ENCODE data around the gene NPDC1.
"Not testable (repeated sequence)": the region's sequence is repeated elsewhere in the genome, so short reads cannot be mapped to it uniquely, and the experiment has no call there.

Gene NPDC1

GRCh38 chr9:137074657-137075274 lies 28.8 kb upstream of the NPDC1 start:
- DNase-seq (ENCODE audit: low read depth in 2 of 2): no peak

GRCh38 chr9:137073992-137074399 lies 28.0 kb upstream of the NPDC1 start:
- no peak for DNase-seq (ENCODE audit: low read depth in 2 of 2)

GRCh38 chr9:137071282-137071681 lies 25.3 kb upstream of the NPDC1 start:
- no peak for DNase-seq (ENCODE audit: low read depth in 2 of 2)

GRCh38 chr9:137070906-137071275 lies 24.9 kb upstream of the NPDC1 start:
- no peak for DNase-seq (ENCODE audit: low read depth in 2 of 2)

GRCh38 chr9:137070201-137070905 lies 24.4 kb upstream of the NPDC1 start, which contains the start of gene SAPCD2:
TSS of gene SAPCD2 (minus strand) at chr9:137070557. CDS start at chr9:137070460, 97 bp downstream.
- DNase-seq (ENCODE audit: low read depth in 2 of 2): peak; percentile 64 to 71

GRCh38 chr9:137069508-137070091 lies 23.6 kb upstream of the NPDC1 start:
- DNase-seq (ENCODE audit: low read depth in 2 of 2): no peak

GRCh38 chr9:137068539-137069507 lies 22.8 kb upstream of the NPDC1 start:
- no peak for DNase-seq (ENCODE audit: low read depth in 2 of 2)

GRCh38 chr9:137067860-137068538 lies 22.0 kb upstream of the NPDC1 start:
- peak; percentile 73 to 78 for DNase-seq (ENCODE audit: low read depth in 2 of 2)

- DNase-seq (ENCODE audit: low read depth in 2 of 2): no peak
These were observed 20.3 kb upstream of the NPDC1 start for GRCh38 chr9:137066096-137066861.

GRCh38 chr9:137065336-137065967 lies 19.5 kb upstream of the NPDC1 start:
- no peak for DNase-seq (ENCODE audit: low read depth in 2 of 2)

- DNase-seq (ENCODE audit: low read depth in 2 of 2): no peak
These were observed 18.8 kb upstream of the NPDC1 start for GRCh38 chr9:137064880-137065164.

- peak; percentile 58 to 59 for DNase-seq (ENCODE audit: low read depth in 2 of 2)
These were observed 18.3 kb upstream of the NPDC1 start for GRCh38 chr9:137064027-137064879.

GRCh38 chr9:137063311-137064026 lies 17.5 kb upstream of the NPDC1 start:
- no peak for DNase-seq (ENCODE audit: low read depth in 2 of 2)

- not testable (repeated sequence) for DNase-seq (ENCODE audit: low read depth in 2 of 2)
These were observed 16.8 kb upstream of the NPDC1 start for GRCh38 chr9:137062798-137063197.

GRCh38 chr9:137062384-137062783 lies 16.4 kb upstream of the NPDC1 start:
- DNase-seq (ENCODE audit: low read depth in 2 of 2): no peak

GRCh38 chr9:137058521-137059234 lies 12.7 kb upstream of the NPDC1 start:
- no peak for DNase-seq (ENCODE audit: low read depth in 2 of 2)

- DNase-seq (ENCODE audit: low read depth in 2 of 2): no peak
These were observed 11.6 kb upstream of the NPDC1 start for GRCh38 chr9:137057545-137057944.
